HCT116 (cell line): ENCODE data around the gene FBXL17. TPM values are rescaled to one million over a fixed set of nuclear protein-coding genes. Genes with fewer than 3 reads are reported as not detected.

Experiments
- ATAC-seq: fragments of 200-7000 bp; cut with Tn5 transposase; 2 replicates; pipeline ENCODE4 v1.9.1; 2020; ENCODE audit warnings: mild to moderate bottlenecking, moderate library complexity
- BruUV-seq: library from RNA; stranded (reverse); fragments of 400-500 nt; replicated peaks from 2 replicates; lab custom pipeline; 2021; lab: Mats Ljungman, UMichigan
- CTCF ChIA-PET: fragments of 300-600 bp; sonication (Branson Sonifier 250); formaldehyde crosslinking; loops from one replicate; lab custom pipeline; 2021; ENCODE audit warnings: antibody characterized with exemption; lab: Charles Lee
- POLR2A ChIA-PET: fragments of 300-600, 350-600 bp; sonication (Branson Sonifier 250); formaldehyde crosslinking; loops from one replicate; lab custom pipeline; 2021; ENCODE audit warnings: antibody characterized with exemption; lab: Charles Lee
- RAD21 ChIA-PET, 2 experiments: fragments of 300-600 bp; sonication (Branson Sonifier 250); formaldehyde crosslinking; loops; one replicate each; lab custom pipeline; 2023; ENCODE audit warnings: low total read pairs in 2 of 2; ENCODE audit not compliant: uncharacterized antibody in 2 of 2, unreplicated experiment in 2 of 2, low non-redundant PET in 1 of 2; lab: Charles Lee
- DNase-seq: peaks from one replicate; pipeline ENCODE4 v3.0.0-alpha.2; 2010; ENCODE audit warnings: low read depth, low spot score
- H2AFZ ChIP-seq: fragments of 200-600 bp; shearing (Covaris generic), sonication (generic); 2 replicates; pipeline ENCODE4 v1.6.1; 2017; ENCODE audit warnings: low read depth, mixed run types, mixed read lengths, antibody characterized with exemption, low read length; ENCODE audit not compliant: poor library complexity, severe bottlenecking
- H3K27ac ChIP-seq: 2 replicates; pipeline ENCODE4 v1.5.1; 2012; ENCODE audit warnings: low read depth, low read length
- H3K27me3 ChIP-seq: fragments of 200-600 bp; sonication (generic); 2 replicates; pipeline ENCODE4 v1.6.1; 2016; ENCODE audit warnings: mixed run types, low read length, mixed read lengths; ENCODE audit not compliant: insufficient read depth
- H3K36me3 ChIP-seq, 2 experiments: fragments of 200-500 bp in 1 of 2; fragments of 200-600 bp in 1 of 2; sonication (Bioruptor generic) in 1 of 2; sonication (generic) in 1 of 2; 2 replicates each; pipeline versions ENCODE4 v1.5.1 to v1.6.1; 2014 to 2016; ENCODE audit warnings: low read length in 2 of 2, inconsistent platforms in 1 of 2, mixed read lengths in 1 of 2, mixed run types in 1 of 2; ENCODE audit not compliant: insufficient read depth in 2 of 2, control insufficient read depth in 1 of 2
- H3K4me1 ChIP-seq, 2 experiments: fragments of 200-600 bp in 1 of 2; sonication (generic) in 1 of 2; 2 replicates each; pipeline versions ENCODE4 v1.5.1 to v1.6.1; 2012 to 2017; ENCODE audit warnings: low read length in 2 of 2, inconsistent platforms in 1 of 2, mild to moderate bottlenecking in 1 of 2, mixed read lengths in 1 of 2, mixed run types in 1 of 2, moderate library complexity in 1 of 2; ENCODE audit not compliant: insufficient read depth in 2 of 2, control insufficient read depth in 1 of 2
- H3K4me2 ChIP-seq: fragments of 200-600 bp; sonication (generic); 2 replicates; pipeline ENCODE4 v1.6.1; 2017; ENCODE audit warnings: mixed run types, low read length, mixed read lengths
- H3K4me3 ChIP-seq, 2 experiments: fragments of 200-600 bp in 1 of 2; sonication (generic) in 1 of 2; replicated peaks in 1 of 2; 2 replicates each; pipeline ENCODE4 v1.5.1; 2011 to 2016; ENCODE audit warnings: low read length in 2 of 2, control low read depth in 1 of 2, low read depth in 1 of 2, mild to moderate bottlenecking in 1 of 2, mixed read lengths in 1 of 2, mixed run types in 1 of 2
- H3K79me2 ChIP-seq: fragments of 200-600 bp; sonication (generic); 2 replicates; pipeline ENCODE4 v1.6.1; 2017; ENCODE audit warnings: mild to moderate bottlenecking, mixed run types, low read length, moderate library complexity, mixed read lengths; ENCODE audit not compliant: insufficient read depth
- H3K9ac ChIP-seq: fragments of 200-600 bp; sonication (generic); 2 replicates; pipeline ENCODE4 v1.6.1; 2016; ENCODE audit warnings: low read length, mixed read lengths
- H3K9me2 ChIP-seq: fragments of 200-600 bp; sonication (generic), shearing (Covaris generic); 2 replicates; pipeline ENCODE4 v1.6.1; 2017; ENCODE audit warnings: mixed run types, mild to moderate bottlenecking, moderate library complexity; ENCODE audit not compliant: insufficient read depth
- H3K9me3 ChIP-seq, 2 experiments: fragments of 200-500 bp in 1 of 2; fragments of 200-600 bp in 1 of 2; sonication (Bioruptor generic) in 1 of 2; sonication (generic) in 1 of 2; 2 replicates each; pipeline ENCODE4 v1.6.1; 2014 to 2017; ENCODE audit warnings: low read length in 2 of 2, mixed read lengths in 2 of 2, inconsistent platforms in 1 of 2, low read depth in 1 of 2, mild to moderate bottlenecking in 1 of 2, mixed run types in 1 of 2, moderate library complexity in 1 of 2; ENCODE audit not compliant: control insufficient read depth in 1 of 2, insufficient read depth in 1 of 2
- H4K20me1 ChIP-seq: fragments of 200-600 bp; sonication (generic), shearing (Covaris generic); 2 replicates; pipeline ENCODE4 v1.6.1; 2017; ENCODE audit warnings: mixed run types, mild to moderate bottlenecking, moderate library complexity; ENCODE audit not compliant: insufficient read depth
- ATF3 ChIP-seq: IDR thresholded peaks from 2 replicates; pipeline ENCODE4 v1.6.1; 2012
- CBX3 ChIP-seq: IDR thresholded peaks from 2 replicates; pipeline ENCODE4 v1.6.1; 2012; ENCODE audit warnings: low read depth
- CEBPB ChIP-seq: IDR thresholded peaks from 2 replicates; pipeline ENCODE4 v1.6.1; 2012; ENCODE audit warnings: low read depth
- ELF1 ChIP-seq: IDR thresholded peaks from 2 replicates; pipeline ENCODE4 v1.6.1; 2012; ENCODE audit warnings: low read depth, borderline replicate concordance
- EZH2phosphoT487 ChIP-seq: fragments of 200-600 bp; IDR thresholded peaks from 2 replicates; pipeline ENCODE4 v1.6.1; 2018; ENCODE audit warnings: antibody characterized with exemption, borderline replicate concordance
- FOSL1 ChIP-seq: IDR thresholded peaks from 2 replicates; pipeline ENCODE4 v1.6.1; 2012; ENCODE audit warnings: low read depth
- JUND ChIP-seq: IDR thresholded peaks from 2 replicates; pipeline ENCODE4 v1.6.1; 2012
- POLR2A ChIP-seq: IDR thresholded peaks from 2 replicates; pipeline ENCODE4 v1.7.0; 2011; ENCODE audit warnings: borderline replicate concordance; ENCODE audit not compliant: insufficient read depth, insufficient read length; ENCODE audit errors: extremely low read depth
- POLR2AphosphoS5 ChIP-seq: IDR thresholded peaks from 2 replicates; pipeline ENCODE4 v1.6.1; 2011; ENCODE audit warnings: mild to moderate bottlenecking, low read depth, low read length, moderate library complexity
- RAD21 ChIP-seq: IDR thresholded peaks from 2 replicates; pipeline ENCODE4 v1.6.1; 2012; ENCODE audit warnings: low read depth, mild to moderate bottlenecking
- SIN3A ChIP-seq: IDR thresholded peaks from 2 replicates; pipeline ENCODE4 v1.6.1; 2012; ENCODE audit warnings: low read depth
- SP1 ChIP-seq: IDR thresholded peaks from 2 replicates; pipeline ENCODE4 v1.6.1; 2012; ENCODE audit warnings: low read depth
- TCF7L2 ChIP-seq: IDR thresholded peaks from 2 replicates; pipeline ENCODE4 v1.7.0; 2011; ENCODE audit warnings: borderline replicate concordance, inconsistent platforms; ENCODE audit not compliant: insufficient read depth, insufficient read length; ENCODE audit errors: extremely low read depth
- YY1 ChIP-seq: IDR thresholded peaks from 2 replicates; pipeline ENCODE4 v1.6.1; 2011; ENCODE audit warnings: low read length, low read depth, moderate library complexity, mild to moderate bottlenecking; ENCODE audit not compliant: insufficient replicate concordance; ENCODE audit errors: extremely low read depth
- ZFX ChIP-seq: fragments of 450-650 bp; IDR thresholded peaks from 2 replicates; pipeline ENCODE4 v1.6.1; 2017
- ZNF274 ChIP-seq: fragments of 200-500 bp; sonication (Bioruptor generic); IDR thresholded peaks from 2 replicates; pipeline ENCODE4 v1.6.1; 2014; ENCODE audit warnings: mild to moderate bottlenecking, low read depth, low read length, inconsistent platforms
- intact Hi-C: fragments of 100-400 bp; cut with micrococcal nuclease; formaldehyde crosslinking; loops from 2 replicates; pipeline ENCODE4 v1.10.0; 2022
- total RNA-seq: library from RNA; stranded (reverse); gene quantifications from one replicate; pipeline ENCODE4 v1.2.1, GENCODE V29; 2021; ENCODE audit not compliant: unreplicated experiment

Gene FBXL17
- total RNA-seq, 1 experiment from 2014 or later = 9.4 TPM

GRCh38 chr5:108184940-108185339 lies 197.0 kb downstream of the FBXL17 start:
- CTCF ChIA-PET = no interaction called here
- POLR2A ChIA-PET = no interaction called here
- BruUV-seq = no TSS peak
- no peaks in the 10 kb centered on the region for H4K20me1 ChIP-seq
- H3K4me1 ChIP-seq = no peaks in the 10 kb centered on the region
- RAD21 ChIA-PET = no interaction called here
- no peaks in the 10 kb centered on the region for H3K9me3 ChIP-seq
- TF ChIP-seq POLR2AphosphoS5 (no peak), ZFX (no peak), FOSL1 (no peak), ELF1 (no peak), CEBPB (no peak), SP1 (no peak), ATF3 (no peak), CBX3 (no peak), JUND (no peak), EZH2phosphoT487 (no peak), TCF7L2 (no peak), SIN3A (no peak), POLR2A (no peak), ZNF274 (no peak), YY1 (no peak), RAD21 (no peak)
- no peak for ATAC-seq
- no peak for DNase-seq
- H2AFZ ChIP-seq = no peak overlapping the region
- no peak overlapping the region for H3K9ac ChIP-seq
- no peaks in the 10 kb centered on the region for H3K36me3 ChIP-seq
- H3K9me2 ChIP-seq = no peaks in the 10 kb centered on the region
- no peak overlapping the region for H3K27ac ChIP-seq
- no peak overlapping the region for H3K4me2 ChIP-seq
- no peaks in the 10 kb centered on the region for H3K27me3 ChIP-seq
- no peaks in the 10 kb centered on the region for H3K79me2 ChIP-seq
- intact Hi-C loops = no loop called here
- H3K4me3 ChIP-seq = no peak overlapping the region
